ENCODE results near the gene SLC16A11. TPM values are rescaled to one million over a fixed set of nuclear protein-coding genes. Genes with fewer than 3 reads are reported as not detected.

Gene SLC16A11
- total RNA-seq, 1 donor, result not detected

GRCh38 chr17:7035591-7036368 lies 8.1 kb downstream of the SLC16A11 start, which contains the start of gene SLC16A13:
SLC16A13 (plus strand) TSS chr17:7036015; CDS start chr17:7036383, 368 bp downstream.
- peak; percentile 93 for DNase-seq (ENCODE audit: low read depth)
- no peak for TF ChIP-seq CTCF (IDR thresholded peaks at IDR 0.05; ENCODE audit: insufficient read depth, low read depth, low read length)
- peak within 1 kb of the TSS; percentile 84 for H3K4me3 ChIP-seq (ENCODE audit: low read depth, low read length)

DNA sequence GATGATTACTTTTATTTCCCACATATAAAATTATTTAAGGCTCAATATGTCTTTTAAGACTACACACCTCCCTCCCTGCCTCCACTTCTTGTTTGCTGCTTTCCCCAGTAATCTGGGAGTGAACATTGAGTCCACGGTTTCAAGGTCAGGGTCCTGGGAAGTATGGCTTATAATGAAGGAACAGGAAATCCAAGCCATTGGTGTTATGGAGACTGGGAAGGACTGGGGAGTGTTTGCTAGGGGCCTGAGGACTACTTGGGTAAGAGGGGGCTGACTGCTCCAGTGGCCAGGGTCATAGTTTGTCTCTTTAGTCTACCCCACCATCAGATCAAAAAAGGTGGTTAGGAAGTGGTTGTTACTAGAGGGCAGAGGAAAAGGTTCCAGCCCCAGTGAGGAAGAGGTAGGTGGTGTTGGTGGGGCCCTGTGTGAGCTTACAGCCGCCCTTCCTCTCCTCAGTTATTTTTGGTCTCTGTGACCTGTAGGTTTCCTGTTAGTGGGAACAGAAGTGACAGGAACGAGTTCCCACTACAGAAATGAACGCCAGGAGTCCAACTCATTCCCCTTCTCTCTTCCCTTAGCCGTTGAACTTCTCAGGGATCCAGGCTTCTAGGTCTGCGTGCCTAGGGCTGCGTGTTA lies 8.8 kb downstream of the SLC16A11 start:
- TF ChIP-seq CTCF (IDR thresholded peaks at IDR 0.05; ENCODE audit: insufficient read depth, low read depth, low read length), result no peak
- peak overlapping the region; percentile 84 for H3K4me3 ChIP-seq (ENCODE audit: low read depth, low read length)
- no peak for DNase-seq (ENCODE audit: low read depth)

GRCh38 chr17:7029659-7030058 lies 14.2 kb downstream of the SLC16A11 start:
- no peak overlapping the region for H3K4me3 ChIP-seq (ENCODE audit: low read depth, low read length)

GRCh38 chr17:7029096-7029495 lies 14.8 kb downstream of the SLC16A11 start:
- no peak overlapping the region for H3K4me3 ChIP-seq (ENCODE audit: low read depth, low read length)
- DNase-seq (ENCODE audit: low read depth), result no peak
- TF ChIP-seq CTCF (IDR thresholded peaks at IDR 0.05; ENCODE audit: insufficient read depth, low read depth, low read length), result no peak

More at GRCh38 chr17:7029659-7030058, 14.2 kb downstream of the SLC16A11 start:
- no peak for TF ChIP-seq CTCF (IDR thresholded peaks at IDR 0.05; ENCODE audit: insufficient read depth, low read depth, low read length)
- DNase-seq (ENCODE audit: low read depth), result no peak

DNA sequence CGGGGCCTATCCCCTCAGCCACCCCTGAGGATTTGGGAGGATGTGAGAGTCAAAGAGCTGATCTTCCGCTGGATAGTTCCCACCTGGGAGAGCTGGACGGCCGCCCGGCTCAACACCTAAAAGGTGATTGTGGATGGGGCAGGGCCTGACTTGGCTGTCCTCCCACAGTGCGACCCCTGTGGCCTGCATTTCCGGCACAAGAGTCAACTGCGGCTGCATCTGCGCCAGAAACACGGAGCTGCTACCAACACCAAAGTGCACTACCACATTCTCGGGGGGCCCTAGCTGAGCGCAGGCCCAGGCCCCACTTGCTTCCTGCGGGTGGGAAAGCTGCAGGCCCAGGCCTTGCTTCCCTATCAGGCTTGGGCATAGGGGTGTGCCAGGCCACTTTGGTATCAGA lies 16.6 kb downstream of the SLC16A11 start:
- TF ChIP-seq CTCF (IDR thresholded peaks at IDR 0.05; ENCODE audit: insufficient read depth, low read depth, low read length), result no peak
- no peak overlapping the region for H3K4me3 ChIP-seq (ENCODE audit: low read depth, low read length)
- DNase-seq (ENCODE audit: low read depth), result no peak

DNA sequence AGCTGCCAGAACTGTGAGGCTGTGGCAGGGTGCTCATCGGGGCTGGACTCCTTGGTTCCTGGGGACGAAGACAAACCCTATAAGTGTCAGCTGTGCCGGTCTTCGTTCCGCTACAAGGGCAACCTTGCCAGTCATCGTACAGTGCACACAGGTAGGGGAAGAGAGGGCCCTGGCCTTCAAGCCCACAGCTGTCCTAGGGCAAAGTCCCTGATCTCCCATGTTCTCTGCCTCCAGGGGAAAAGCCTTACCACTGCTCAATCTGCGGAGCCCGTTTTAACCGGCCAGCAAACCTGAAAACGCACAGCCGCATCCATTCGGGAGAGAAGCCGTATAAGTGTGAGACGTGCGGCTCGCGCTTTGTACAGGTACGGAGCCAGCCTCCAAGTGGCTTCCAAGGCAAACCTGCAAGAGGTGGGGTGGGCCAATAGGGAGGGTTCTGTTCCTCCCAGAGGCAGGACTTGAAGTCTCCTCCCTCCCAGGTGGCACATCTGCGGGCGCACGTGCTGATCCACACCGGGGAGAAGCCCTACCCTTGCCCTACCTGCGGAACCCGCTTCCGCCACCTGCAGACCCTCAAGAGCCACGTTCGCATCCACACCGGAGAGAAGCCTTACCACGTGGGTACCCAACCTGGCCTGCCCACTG lies 17.3 kb downstream of the SLC16A11 start:
- DNase-seq (ENCODE audit: low read depth), result no peak
- no peak overlapping the region for H3K4me3 ChIP-seq (ENCODE audit: low read depth, low read length)
- TF ChIP-seq CTCF (IDR thresholded peaks at IDR 0.05; ENCODE audit: insufficient read depth, low read depth, low read length), result no peak
